ENCODE measurements around the gene PCDHGC4.
A peak's percentile ranks its signal among the peaks of the same experiment; 100 is the strongest.

The PCDHGC4 gene

DNA sequence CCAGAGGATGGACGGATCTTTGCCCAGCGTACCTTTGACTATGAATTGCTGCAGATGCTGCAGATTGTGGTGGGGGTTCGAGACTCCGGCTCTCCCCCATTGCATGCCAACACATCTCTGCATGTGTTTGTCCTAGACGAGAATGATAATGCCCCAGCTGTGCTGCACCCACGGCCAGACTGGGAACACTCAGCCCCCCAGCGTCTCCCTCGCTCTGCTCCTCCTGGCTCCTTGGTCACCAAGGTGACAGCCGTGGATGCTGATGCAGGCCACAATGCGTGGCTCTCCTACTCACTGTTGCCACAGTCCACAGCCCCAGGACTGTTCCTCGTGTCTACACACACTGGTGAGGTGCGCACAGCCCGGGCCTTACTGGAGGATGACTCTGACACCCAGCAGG is 5.9 kb downstream of the PCDHGC4 start:
- DNase-seq = no peak

DNA sequence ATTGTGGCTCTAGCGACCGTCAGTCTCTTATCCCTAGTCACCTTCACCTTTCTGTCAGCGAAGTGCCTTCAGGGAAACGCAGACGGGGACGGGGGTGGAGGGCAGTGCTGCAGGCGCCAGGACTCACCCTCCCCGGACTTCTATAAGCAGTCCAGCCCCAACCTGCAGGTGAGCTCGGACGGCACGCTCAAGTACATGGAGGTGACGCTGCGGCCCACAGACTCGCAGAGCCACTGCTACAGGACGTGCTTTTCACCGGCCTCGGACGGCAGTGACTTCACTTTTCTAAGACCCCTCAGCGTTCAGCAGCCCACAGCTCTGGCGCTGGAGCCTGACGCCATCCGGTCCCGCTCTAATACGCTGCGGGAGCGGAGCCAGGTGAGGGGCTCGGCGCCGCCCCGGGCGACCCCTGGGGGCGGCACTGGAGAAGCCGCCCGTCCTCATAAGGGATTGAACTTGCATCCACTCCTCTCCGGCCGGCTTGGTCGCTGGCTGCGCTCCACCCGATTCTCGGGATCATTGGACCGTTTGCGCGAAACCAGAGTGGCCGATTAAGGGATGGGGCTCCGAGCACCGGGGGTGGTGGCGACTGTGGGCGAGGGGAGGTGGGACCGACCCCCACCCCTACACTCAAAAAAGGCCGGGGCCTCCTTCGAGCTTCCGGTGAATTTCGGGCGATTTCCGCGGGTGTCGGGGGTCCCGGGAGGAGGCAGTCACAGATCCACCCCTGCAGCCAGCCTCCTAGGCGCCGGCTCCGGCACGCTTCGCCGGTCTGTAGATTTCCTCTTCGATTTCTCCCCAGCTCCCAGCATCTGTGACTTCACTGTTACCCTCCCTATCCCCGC is 6.7 kb downstream of the PCDHGC4 start:
- no peak for DNase-seq

- DNase-seq = no peak
Measured at GRCh38 chr5:141492168-141492885, 7.5 kb downstream of the PCDHGC4 start.

- DNase-seq = no peak
Measured at GRCh38 chr5:141493500-141494422, 8.9 kb downstream of the PCDHGC4 start.

DNA sequence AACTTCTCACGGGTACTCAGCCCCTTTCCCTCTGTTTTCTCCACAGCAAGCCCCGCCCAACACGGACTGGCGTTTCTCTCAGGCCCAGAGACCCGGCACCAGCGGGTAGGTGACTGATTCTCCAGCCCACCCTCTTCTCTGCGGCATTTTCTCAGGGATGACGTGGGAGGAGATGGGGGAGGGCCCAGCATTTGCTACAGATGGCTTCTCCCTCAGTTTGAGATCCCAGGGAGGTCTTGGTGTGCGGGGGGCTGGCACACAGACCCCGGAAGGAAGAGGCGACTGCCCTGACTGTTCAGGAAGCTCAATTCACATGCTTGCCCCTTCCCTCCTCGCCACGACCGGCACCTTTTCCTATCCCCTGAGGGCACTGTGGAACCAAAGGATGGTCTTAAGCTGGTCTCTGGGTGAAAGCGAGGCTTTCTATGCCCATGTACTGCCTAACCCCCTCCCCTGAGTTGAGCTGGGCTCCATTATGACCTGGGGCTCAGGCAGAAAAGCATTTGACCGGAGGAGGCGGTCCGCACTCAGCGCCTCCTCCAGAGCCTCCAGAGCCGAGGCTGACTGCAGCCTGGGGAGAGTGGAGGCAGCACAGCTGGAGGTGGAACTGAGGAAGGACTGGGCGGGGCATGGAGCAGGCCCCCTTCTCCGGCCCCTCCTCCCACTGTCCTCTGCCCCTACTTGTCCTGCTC is 10.1 kb downstream of the PCDHGC4 start:
- DNase-seq = no peak

DNA sequence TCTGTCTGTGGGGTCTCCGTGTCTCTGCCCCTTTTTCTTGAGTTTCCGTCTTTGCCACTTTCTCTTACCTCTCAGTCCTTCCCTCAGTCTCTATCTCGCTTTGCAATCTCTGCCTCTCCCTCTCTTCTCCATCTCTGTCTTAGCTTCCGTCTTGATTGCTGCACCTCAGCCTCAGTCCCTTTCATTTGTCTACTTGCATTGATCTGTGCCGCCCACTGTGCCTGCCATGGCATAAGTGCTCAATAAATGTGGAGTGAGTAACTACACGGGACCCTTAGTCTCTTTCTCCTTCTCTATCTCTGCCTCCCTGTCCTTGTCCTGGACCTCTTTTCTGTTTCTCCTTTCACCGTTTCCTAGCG is 10.6 kb downstream of the PCDHGC4 start:
- DNase-seq = no peak

GRCh38 chr5:141496038-141496437 is 11.2 kb downstream of the PCDHGC4 start:
- DNase-seq = no peak

DNA sequence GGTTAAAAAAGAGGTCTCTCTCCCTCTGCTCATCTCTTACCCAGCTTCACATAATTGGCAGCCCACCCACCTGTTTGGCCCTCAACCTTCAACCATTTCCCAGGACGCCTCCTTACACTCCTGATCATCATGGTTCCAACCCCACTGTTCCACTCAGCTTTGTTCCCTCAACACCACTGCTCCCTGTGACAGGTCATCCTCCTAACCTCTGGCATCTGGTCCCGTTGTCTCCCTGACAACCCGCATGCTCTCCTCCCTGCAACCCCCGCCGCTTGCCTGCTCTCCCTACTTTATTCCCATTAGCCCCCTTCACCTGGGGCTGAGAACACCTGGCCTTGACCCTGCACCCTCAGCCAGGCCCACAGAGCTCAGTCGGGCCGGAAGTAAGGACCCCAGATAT is 16.9 kb downstream of the PCDHGC4 start:
- DNase-seq = no peak

GRCh38 chr5:141503681-141504080 is 18.9 kb downstream of the PCDHGC4 start:
- DNase-seq = no peak

DNA sequence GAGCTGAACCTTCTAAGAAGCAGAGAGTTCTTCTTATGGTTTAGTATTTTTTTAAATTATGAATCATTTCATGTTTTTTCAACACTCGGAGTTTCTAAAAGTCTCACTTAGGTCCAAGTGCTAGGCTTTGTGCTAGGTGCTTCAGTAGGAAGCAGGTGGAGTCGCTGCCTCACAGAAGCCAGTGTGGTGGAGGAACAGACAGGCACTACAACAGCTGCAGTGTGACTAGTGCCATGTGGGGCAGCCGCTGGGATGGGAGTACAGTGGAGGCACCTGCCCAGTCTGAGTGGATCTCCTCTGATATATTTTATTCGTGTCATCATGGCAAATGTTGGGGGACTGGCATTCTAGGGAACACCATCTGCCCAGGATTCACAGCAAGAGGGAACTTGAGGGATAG is 19.4 kb downstream of the PCDHGC4 start:
- no peak for DNase-seq

- no peak for DNase-seq
Measured at GRCh38 chr5:141506381-141507155, 21.7 kb downstream of the PCDHGC4 start.

DNA sequence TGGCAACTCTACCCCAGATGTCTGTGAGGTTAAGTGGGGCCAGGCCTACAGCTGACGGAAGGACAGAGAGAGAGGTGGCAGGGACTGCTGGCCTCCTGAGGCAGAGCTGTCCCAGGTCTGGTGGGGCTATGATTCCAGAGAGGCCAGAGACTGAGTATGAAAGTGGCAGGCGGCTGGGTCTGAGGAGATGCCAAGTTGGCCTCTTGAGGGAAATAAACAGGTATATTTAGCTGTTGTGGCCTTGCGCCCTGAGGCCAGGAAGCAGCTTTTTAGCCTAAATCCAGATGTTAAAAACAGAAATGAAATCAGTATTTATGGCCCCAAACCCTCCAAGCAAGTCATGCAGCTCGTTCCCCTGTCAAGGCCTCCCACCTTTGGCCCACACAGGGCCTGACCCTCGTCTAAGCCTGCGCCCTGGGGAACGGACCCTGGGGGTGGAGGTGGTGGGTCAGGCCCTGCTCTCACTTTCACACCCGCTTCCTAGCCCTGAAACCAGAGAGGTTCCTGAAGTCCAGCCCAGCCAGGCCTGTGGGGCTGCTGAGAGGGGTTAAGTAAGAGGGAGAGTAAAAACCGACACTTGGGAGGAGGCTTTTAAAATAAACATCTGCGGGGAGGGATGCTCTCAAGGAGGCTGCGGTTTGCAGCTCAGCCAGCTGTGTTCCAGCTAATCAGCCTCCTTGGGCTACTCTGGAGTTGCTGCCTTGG is 22.7 kb downstream of the PCDHGC4 start:
- peak; percentile 25 for DNase-seq

GRCh38 chr5:141508440-141508797 is 23.6 kb downstream of the PCDHGC4 start:
- DNase-seq = no peak

DNA sequence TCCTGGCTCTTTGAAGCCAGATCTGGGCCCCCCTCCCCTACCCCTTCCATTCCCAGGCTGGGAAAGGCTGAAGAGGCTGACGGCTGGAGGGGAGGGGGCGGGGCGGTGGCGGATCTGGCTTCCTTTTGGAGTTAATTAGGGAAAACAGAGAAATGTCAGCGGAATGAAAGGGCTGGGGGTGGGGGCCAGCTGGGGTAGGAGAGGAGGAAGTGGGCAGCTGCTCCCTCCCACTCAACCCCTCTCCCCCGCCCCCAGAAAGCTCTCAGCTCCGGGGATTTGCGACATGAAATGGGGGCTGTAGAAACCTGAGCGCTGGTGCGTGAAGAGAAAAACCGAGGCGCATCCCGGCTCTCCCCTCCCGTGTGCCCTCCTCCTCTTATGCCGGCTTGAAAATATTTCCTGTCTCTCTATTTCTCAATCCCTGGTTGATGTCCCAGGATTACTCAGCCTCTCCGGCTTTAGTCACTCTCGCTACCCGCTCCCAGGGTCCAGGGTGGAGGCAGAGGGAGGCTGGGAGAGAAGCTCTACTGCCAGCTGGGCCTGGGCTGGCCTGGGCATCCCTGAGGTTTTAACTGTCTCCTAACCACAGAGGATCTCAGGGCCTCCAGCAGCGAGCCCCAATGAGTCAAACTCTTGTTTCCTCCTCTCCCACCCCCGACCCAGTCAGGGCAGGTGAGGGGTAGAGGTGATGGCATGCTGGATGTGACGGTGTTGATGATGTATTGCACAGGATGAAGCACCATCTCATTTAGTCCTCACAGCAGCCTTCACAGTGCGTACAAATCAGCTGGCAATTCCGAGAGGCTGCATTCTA is 24.2 kb downstream of the PCDHGC4 start:
- peak; percentile 74 for DNase-seq

DNA sequence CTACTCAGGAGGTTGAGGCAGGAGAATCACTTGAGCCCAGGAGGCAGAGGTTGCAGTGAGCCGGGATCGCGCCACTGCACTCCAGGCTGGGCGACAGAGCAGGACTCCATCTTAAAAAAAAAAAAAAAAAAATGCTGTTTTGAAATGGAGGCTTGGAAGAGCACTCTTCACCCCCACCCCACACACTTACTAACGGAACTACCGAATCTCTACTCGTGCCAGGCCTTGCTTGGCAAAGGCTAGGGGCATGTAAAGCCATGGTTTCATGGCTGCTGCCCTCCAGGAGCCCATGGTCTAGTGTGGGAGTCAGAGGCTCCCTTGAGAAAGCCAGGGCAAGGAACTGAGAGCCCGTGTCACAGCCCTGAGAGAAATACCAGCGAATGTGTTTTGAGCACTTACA is 25.3 kb downstream of the PCDHGC4 start:
- DNase-seq = no peak

DNA sequence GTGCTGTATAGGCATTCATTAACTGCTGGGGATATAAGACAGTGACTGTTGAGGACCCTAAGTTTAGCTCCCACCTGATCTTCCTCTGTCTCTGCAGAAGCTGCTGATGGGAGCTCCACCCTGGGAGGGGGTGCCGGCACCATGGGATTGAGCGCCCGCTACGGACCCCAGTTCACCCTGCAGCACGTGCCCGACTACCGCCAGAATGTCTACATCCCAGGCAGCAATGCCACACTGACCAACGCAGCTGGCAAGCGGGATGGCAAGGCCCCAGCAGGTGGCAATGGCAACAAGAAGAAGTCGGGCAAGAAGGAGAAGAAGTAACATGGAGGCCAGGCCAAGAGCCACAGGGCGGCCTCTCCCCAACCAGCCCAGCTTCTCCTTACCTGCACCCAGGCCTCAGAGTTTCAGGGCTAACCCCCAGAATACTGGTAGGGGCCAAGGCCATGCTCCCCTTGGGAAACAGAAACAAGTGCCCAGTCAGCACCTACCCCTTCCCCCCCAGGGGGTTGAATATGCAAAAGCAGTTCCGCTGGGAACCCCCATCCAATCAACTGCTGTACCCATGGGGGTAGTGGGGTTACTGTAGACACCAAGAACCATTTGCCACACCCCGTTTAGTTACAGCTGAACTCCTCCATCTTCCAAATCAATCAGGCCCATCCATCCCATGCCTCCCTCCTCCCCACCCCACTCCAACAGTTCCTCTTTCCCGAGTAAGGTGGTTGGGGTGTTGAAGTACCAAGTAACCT is 26.2 kb downstream of the PCDHGC4 start:
- no peak for DNase-seq

GRCh38 chr5:141511771-141512325 is 27.0 kb downstream of the PCDHGC4 start:
- no peak for DNase-seq

DNA sequence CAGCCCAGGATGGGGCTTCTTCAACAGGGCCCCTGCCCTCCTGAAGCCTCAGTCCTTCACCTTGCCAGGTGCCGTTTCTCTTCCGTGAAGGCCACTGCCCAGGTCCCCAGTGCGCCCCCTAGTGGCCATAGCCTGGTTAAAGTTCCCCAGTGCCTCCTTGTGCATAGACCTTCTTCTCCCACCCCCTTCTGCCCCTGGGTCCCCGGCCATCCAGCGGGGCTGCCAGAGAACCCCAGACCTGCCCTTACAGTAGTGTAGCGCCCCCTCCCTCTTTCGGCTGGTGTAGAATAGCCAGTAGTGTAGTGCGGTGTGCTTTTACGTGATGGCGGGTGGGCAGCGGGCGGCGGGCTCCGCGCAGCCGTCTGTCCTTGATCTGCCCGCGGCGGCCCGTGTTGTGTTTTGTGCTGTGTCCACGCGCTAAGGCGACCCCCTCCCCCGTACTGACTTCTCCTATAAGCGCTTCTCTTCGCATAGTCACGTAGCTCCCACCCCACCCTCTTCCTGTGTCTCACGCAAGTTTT is 27.6 kb downstream of the PCDHGC4 start:
- no peak for DNase-seq

All from T1000 (cell line).